HG02981 (cell line): ENCODE measurements around the gene NR2F2.
A peak's percentile ranks its signal among the peaks of the same experiment; 100 is the strongest.

ENCODE experiments used
- ATAC-seq: cut with Tn5 transposase; IDR thresholded peaks from one replicate; pipeline ENCODE4 v1.9.1; 2021; ENCODE audit warnings: mild to moderate bottlenecking, moderate library complexity; ENCODE audit not compliant: unreplicated experiment

NR2F2 gene

DNA sequence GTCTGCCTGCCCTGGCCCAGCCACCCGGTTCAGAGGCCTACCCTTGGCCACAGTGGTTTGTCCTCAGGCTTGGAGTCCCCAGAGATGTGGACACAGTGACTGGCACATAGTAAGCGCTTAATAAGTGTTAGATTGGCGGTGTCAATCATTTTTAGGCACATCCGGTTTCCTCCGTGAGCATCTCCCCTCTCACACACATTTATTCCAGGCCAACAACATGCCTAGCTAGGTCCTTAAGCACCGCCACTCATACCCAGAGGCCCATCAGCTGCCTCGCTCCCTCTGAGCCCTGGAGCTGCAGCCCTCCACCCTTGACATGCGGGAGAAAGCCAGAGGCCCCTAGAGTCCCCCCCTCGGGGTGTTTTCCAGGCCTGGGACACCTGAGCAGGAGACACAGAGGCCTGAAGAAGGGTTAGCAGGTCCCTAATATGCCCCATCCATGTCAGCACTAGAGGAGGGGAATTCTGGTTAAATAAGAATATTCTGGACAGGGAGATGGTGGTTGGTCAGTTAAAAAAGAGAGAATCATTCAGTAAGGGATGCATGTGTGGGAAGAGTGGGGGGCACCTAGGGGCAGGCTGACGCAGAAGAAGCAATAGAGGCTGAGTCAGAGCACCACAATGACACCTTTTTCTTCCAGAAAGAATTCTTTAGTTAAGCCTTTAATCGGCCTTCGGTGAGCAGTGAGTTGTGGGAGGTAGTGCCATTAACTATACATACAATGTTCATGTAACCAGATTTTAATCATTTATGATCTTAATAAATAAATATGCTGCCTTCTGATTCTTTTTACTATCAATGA, 22.3 kb downstream of the NR2F2 start:
- ATAC-seq, result no peak

DNA sequence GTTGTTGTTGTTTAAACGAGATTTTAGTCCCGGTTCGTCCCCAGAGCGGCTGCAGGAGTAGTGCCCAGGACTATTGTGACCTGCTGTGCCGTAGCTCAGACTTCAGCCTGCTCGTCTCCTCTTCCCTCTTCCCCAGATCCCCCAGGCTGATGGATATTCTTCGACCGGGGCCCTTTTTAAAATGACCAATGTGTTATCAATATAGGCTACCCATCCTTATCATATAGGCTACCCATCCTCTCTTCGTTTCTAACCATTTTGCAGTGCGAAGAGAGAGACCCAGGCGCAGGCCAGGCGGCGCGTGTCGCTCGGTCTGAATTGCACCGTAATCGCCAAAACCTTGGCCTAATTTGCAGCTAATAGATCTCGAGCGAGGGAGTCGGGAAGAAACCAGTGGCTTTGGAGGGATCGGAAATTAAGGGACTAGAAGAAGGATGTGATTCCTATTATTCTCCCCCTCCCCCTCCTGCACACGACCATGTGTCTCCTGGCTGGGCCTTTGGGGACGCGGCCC, 23.0 kb downstream of the NR2F2 start:
- no peak for ATAC-seq

DNA sequence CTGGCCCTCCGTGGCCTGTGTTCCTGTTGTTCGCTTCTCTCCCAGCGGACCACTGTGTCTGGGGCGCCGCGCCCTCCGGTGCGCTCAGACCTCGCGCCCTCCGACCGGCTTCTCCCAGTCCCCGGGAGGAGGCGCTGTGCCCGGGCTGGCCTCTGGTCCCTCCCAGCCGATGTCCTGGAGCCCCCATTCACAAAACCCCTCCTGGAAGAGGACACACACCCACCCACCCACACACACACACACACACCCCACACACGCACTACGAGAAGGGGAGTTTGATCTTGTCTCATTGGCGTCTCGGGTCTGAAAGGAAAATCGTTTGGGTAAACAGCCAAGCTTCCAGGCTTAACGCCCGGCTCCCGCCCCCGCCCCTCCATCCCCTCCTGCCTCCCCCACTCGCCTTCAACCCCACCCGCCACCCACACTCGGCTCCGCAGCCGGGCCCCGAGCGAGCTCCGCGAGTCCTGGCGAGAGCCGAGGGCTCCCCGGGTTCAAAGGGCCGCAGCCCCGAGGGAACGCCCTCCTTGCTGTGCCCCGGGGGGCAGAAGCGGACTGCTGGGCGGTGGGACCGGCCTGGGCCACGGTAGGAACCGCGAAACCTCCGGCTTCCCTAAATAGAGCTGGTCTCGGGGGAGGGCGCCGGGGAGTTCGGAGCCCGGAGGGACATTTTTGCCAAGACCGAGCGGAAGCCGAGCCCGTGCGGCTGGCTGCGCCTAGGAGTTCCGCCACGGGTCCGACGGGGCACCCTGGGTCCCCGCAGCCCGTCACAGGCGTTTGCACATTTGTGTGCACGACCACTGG, 23.6 kb downstream of the NR2F2 start:
- ATAC-seq, result no peak

DNA sequence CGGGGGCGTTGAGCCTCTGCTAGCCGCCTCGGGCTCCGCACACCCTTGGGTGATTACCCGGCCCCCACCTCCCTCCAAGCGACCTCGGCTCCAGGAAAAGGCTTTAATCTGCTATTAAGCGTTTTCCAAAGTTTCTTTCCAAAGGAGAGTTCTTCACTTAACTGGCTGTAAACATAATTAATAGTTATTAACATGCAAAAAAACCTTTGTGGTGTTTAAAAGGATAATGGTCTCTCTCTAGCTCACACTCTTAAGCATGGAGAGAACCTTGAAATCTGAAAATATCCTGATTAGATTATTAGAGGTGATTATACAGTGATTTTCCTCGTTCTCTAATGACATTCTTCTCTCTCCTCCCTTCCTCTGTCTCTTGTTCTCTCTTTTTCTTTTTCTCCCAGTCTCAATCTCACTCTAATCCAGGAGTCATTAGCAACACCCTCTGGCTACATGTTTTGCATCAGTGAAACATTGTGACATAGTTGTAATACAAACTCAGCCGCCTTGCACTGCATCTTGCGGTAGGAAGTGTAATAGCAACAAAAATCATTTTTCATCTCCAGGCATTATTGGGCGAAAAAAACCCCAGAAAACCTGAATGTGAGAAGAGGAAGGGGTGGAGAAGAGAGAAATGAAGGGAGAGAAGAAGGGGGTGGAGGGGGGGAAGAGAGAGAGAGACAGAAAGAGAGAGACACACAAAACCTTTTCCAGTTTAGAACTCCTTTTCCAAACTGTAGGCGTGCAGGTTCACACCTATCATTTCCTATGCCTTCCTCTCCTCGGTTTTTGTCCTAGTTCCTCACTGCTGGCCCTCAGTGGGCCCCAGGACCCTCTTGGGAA, 24.4 kb downstream of the NR2F2 start:
- ATAC-seq, result no peak

DNA sequence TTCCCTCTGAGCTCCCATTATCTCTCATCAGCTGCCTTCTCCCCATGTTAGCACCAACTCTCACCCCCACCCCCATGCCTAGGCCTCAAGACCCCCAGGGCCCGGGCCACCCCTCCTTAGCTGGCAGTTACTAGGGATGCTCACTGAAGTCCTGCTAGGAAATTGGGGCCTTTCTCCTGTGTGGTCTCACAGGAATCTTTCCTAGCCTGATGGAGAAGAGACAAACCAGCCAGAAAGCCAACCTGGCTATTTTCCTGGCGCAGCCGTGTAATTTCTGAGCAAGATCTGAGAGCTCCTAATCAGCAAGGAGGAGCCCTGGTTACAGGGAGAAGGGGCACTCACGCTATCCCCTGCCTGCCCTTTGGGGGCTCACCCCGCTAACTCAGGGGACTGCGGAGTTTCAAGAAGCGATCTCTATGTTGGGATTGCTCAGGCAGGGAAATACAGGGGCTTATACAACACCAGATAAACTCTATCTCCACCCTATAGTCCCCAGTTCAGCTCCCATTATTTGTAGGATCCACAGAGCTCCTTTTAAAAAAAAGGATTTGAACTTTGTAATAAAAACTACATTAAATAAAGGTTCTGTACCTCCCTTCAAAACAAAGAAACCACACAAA, 25.2 kb downstream of the NR2F2 start:
- ATAC-seq, result no peak

DNA sequence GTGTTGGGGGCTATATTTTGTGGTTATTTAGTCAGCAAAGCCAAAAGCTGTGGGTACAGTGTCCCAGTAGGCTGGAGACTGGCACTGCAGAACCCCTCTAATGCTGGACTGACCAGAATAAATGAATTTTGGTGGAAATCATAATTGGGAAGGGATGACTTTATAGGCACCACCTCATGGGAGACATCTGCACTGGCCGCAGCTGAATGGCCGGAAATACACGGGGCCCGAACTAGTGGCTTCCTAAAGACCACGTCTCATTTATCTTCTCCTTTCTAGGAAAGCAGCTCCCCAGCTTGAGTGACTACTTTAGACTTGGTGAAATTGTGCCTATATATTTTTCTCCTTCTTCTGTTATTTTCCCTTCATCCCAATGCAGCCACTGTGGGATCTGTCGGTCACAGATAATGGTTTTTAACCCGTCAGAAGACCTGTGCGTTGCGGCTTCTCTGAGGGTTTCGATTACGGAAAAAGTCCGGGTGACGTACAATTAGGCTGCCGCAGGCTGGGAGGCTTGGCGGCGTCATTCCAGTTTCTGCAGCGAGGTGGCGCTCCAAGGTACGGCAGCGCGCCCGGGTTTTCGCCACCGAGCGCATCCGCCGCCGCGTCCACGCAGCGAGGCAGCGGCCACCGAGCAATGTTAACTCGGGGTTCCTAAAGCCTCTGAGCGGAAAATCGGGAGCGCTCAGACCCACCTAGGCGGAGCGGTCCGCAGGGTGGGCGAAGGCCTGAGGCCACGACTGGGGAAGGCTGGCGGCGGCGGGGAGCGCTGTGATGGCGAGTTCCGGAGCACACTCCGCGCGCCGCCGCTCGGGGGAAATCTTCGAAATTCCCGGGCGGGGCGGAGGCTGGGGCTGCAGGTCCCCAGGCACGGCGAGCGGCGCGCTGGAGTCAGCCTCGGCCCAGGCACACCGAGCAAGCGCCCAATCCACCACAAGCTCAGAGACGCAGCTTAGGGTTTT, 26.3 kb downstream of the NR2F2 start:
- ATAC-seq, result peak; percentile 66

DNA sequence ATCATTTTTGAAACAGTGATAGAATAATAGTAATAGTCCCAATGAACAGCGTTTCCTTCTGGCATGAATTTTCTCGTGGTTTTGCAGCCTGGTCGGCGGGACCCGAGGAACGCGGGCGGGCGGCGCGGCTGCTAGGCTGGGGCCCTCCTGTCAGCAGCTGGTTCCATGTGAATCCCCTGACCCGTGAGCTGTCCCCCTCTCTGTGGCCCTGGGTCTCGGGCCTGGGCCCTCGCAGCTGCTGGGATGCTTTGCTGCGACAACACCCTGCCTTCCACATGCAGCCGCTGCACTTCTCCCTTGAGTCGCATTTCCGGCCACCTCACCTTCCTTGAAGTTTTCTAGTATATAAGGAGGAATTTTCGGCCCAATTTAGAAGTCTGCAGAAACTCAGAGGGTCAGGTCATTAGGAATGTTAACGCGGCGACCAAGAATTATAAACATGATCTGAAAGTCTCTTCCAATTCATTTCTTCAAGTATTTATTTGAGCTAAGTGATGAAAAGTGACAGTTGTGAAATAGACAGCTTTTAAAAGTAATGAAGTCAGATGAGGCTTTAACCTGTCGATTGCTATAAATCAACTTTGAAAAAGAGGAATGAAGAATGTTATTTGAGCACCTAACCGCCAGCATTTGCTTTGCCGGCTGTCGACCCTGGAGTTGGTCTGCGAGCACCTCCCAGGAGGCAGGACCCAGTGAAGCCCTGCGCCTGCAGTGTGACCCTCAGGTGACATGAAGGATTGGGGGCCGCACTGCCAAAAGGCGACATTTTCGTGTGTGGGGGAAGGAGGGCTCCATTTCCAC, 27.7 kb downstream of the NR2F2 start:
- no peak for ATAC-seq

DNA sequence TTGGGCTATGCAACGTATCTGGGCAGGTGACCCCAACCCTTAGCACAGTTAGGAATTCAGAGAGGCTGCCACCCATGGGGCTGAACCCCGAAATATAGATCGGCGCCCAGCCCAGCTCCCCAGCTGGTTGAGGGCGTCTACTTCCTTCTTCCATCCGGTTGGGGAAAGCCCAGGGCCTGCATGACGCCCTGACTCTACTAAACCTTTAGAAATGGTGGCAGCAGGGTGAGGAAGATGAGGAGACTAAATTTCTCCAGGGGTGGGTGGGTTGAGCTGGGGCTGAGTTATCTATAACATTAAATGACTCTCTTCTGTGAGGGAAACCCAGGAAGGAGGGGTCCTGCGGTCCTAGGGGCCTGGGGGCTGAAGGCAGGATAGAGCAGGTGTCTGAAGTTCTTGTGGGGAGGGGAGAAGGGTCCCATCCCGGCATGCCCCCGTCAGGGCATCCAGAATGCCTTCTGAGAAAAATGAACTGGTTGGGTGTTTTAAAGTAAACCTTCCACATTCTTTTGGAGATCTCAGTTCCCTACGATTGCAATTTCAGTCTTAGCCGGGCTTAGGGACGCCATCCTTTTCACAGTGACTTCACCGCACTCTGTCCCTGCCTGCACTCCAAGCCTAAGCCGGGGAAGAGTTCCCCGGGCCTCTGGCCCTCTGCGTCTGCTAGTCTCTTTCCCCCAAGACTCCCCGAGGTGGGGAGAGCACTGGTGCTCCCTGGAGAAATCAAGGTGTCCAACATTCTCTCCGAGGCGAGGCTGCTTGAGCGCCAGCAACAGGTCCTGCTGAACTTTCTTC, 28.5 kb downstream of the NR2F2 start:
- no peak for ATAC-seq

DNA sequence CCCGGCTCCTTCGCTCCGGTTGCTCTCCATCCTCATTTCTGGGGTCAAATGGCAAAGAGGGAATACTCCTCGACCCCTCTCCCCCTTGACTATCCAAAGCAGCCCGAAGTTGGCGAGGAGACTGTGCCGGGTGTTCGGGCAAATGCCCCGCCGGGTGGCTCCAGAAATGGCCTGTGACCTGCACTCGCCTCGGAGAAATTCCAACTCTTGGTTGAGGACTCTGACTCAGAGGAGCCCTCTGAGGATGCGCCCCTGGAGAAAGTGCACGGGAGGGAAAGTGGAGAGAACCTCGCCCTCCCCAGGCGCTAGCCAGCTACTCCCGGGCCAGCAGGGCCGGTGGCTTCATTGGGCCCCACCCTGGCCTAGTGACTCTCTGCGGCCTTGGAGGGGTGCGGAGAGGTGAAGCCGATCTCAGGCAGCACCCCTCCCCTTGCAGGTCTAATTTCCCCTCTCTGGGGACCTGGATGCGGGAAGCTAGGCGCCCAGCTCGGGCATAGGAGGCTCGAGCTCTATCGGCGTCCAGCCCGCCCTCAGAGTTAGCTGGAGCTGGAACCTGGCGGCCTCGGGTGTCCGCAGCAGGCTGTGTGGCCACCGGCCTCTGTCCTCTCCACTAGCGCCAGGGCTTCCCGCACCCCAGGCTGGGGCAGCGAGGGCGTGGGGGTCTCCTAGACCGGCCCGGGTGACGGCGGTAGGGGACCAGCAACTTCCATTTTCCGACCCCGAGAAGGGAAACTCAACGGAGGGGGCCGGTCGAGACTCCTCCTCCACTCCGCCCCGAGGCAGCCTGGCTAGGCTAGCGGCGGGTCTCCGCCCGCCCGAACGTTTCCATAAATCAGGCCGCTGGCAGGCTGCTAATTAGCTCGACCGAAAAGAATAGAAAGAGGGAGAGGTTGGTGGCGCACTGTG, 29.4 kb downstream of the NR2F2 start:
- no peak for ATAC-seq

DNA sequence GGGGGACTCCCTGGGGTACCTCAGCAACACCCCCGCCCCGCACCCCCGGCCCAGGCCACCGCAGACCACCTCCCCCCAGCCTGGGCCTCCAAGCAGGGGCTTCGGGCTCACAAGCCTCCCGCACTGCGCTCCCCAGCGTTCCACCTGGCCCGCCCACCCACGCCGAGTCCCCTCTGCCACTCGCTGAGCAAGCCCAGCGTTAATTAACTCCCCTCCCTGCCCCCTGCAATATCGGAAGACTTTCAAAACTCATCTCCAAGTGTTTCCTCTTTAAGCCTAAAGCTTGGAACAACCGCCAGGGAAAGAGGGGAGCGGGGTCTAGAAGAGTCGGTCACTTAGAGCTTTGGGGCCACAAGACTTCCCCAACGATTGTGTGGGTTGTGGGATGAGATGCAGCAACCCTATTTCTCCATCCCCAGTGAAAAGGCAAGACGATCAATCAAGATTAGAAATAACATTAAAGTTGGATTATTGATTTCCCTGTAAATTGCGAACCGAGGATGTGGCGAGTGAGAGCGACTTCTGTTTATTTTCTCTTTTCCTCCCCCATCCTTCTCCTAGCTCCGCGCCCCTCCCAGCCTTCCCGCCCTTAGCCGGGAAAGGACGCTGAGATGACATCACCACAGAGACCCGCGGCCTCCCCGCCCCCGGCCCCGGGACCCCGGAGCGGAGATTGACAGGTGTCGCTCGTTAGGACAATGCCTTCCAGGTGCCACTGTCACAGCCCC, 30.2 kb downstream of the NR2F2 start:
- no peak for ATAC-seq

DNA sequence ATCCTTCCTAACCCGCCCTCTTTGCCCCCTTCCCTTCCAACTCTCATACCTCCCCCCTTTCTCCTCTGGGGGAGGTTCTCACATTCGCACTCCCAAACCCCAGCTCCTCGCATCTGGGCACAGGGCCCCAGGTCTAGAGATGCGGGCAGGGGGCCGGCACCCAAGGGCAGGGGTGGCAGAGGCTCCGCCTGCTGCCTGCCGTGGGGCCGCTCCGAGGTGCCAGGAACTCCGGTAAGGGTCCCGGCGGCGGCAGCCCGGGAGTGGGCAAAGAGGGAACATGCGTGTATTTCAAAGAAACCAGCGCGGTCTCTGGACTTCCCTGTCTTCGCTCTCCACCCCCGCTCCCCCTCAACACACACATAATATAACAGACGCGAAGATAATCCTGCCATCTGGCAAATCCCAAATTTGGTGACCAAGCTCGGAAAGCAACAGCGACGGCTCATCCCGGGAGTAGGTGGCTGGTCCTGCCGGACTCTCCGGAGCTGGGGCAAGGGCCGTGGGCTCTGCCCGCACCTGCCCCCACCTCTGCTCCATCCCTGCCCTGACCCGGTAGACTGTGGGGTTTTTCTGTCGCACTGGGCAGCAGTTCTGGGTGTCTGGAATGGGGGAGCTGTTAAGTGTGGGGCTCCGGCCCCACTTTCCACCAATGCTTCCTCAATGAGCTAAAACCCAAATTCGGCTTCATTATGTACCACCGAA, 31.0 kb downstream of the NR2F2 start:
- no peak for ATAC-seq

DNA sequence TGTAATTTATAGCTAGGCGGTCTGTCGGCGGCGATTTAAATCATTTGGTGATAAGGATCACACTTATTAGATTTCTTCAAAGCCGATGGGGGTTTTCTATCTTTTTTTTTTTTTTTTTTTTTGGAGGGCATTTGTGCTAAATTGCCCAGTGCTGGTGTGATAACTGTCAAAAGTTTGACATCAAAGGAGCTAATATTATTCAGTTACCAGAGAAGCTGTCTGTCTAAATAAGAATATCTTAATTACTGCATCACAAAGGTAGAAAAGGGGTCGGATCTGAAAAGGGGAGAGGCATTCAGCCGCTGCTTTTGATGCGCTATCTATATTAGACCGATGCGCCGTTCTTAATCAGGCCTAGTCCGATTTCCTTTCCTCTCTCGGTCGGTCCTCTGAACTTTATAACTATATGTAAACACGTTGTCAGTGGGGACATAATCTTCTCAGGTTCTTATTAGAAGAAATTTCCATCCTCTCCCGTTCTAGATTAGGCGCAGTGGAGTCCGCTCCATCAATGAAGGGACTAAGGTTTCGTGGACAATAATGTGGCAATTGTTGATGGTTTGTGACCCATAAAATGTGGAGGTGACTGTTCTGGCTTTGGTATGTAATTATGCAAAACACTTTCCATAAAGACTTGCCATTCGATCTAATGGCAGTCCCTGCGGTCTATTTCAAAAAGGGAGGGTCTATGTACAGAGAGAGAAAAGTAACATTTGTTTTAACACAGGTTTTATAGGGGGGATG, 31.7 kb downstream of the NR2F2 start:
- no peak for ATAC-seq

DNA sequence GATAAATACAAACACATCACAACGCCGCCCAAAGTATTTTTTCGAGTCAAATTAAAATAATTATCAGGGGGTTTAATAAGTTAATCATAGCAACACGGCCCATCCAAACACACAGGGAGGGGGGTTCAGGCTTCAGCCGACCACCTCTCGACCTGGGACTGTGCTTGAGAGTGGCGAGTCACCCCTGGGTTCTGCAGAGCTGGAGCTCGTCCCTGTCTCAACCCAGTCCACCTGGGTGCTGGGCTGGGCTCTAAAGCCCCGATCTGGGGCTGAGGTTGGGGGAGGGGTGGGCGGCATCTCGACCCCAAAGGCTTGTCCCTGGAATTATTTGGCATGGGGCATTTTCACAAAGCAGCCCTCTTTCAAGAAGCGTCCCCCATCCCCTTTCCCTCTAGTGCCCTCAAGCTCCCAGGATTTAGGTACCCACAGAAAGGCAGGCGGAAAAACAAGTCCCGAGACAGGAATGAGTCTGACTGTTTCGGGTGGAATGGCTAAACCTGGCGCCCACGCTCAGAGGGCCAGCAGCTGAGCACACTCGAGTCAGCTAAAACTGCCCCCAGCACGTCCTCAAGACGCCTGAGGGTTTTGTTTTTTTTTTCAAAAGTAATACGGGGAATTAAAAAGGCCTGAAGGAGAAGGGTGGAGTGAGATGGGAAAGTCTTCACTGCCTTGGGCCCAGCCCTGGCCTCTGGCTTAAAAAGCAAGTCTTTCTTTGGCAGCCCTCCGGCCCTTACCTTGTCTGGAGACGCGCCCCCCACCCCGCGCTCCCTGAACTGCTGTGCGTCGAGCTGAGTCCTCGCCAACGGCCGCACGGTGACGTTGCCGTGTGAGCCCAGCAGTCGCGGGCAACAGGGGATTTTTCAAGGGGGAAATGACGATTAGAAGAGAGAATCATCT, 32.5 kb downstream of the NR2F2 start:
- ATAC-seq, result no peak

DNA sequence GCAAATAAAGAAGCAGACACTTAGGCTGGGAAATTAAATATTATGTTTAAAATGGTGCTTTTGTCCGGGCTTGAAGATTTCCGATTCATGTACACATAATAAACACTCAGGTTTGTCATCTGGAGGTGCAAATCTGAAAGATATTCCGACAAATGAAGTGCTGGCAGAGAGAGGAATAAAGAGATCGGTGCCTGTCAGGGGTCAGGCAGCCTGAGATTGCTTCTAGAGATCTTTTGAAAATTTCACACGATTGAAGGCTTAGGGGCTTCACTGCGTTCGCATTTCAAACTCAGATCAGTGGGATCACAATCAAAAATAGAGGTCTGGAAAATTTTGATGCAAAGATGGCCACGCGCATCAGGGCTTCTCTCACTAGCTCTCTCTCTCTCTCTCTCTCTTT, 33.2 kb downstream of the NR2F2 start:
- no peak for ATAC-seq
